GM12891 (cell line): ENCODE data around the gene SEZ6L2. TPM values are rescaled to one million over a fixed set of nuclear protein-coding genes. Genes with fewer than 3 reads are reported as not detected.
"Not testable (repeated sequence)": the region's sequence is repeated elsewhere in the genome, so short reads cannot be mapped to it uniquely, and the experiment has no call there.

Experiments used
- DNase-seq: peaks from one replicate; pipeline ENCODE4 v3.0.0; 2011; ENCODE audit warnings: low spot score; ENCODE audit not compliant: insufficient read length
- FAIRE-seq: peaks from 2 replicates; lab custom pipeline; 2011; peaks lifted over from hg19 to GRCh38; lab: Jason Lieb, UNC
- PAX5 ChIP-seq: IDR thresholded peaks from 2 replicates; pipeline ENCODE4 v1.6.1; 2011; ENCODE audit warnings: low read length, moderate library complexity, mild to moderate bottlenecking; ENCODE audit not compliant: insufficient read depth, severe bottlenecking
- POLR2A ChIP-seq: IDR thresholded peaks from 2 replicates; pipeline ENCODE4 v1.6.1; 2011; ENCODE audit warnings: low read depth, low read length, control low read depth
- POLR2AphosphoS5 ChIP-seq: IDR thresholded peaks from 2 replicates; pipeline ENCODE4 v1.6.1; 2011; ENCODE audit warnings: low read depth, low read length, control low read depth
- POU2F2 ChIP-seq: IDR thresholded peaks from 2 replicates; pipeline ENCODE4 v1.6.1; 2011; ENCODE audit warnings: low read depth, mild to moderate bottlenecking, control low read depth, low read length, moderate library complexity
- SPI1 ChIP-seq: IDR thresholded peaks from 2 replicates; pipeline ENCODE4 v1.6.1; 2011; ENCODE audit warnings: low read depth, low read length, control low read depth
- TAF1 ChIP-seq: IDR thresholded peaks from 2 replicates; pipeline ENCODE4 v1.6.1; 2011; ENCODE audit warnings: low read depth, low read length, control low read depth
- polyA plus RNA-seq: library from polyadenylated mRNA; unstranded; fragments of >200 nt; gene quantifications from one replicate; pipeline ENCODE4 v1.2.1, GENCODE V29; 2012; ENCODE audit warnings: low read depth, missing spikeins, inconsistent platforms; ENCODE audit not compliant: missing spikeins

SEZ6L2 gene
- polyA plus RNA-seq, result not detected

DNA sequence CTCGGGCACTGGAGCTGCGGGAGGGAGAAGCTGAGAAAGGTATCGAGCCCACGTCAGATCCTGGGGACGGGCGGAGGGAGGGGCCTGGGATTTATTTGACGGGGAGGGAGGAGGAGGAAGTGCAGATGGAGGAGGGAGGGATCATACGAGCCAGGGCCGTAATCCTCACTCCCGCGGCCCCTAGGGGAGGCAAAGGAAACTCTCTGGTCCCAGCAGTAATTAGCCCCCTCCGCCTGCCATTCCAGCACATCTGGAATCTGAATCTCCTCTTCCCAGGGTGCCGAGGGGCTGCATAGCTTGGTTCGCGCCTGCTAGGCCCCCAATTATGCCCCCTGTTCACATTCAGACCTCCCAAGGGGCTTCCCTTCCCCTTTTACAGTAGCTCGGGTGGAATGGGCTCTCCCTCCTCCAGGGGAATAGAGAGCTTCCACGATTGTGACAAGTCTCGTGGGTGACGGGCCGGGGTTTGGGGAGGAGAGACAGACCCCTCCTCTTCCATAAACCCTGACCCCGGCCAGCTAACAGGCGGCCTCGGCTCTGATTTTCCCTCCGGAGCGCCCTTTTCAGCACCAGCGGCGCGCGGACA, at the start of gene SEZ6L2:
Gene SEZ6L2, minus strand, starts transcription at position 35 of the 586 bp plus-strand sequence. CDS start 531 bp downstream, outside the sequence.
- no peak for DNase-seq
- FAIRE-seq, result no peak

DNA sequence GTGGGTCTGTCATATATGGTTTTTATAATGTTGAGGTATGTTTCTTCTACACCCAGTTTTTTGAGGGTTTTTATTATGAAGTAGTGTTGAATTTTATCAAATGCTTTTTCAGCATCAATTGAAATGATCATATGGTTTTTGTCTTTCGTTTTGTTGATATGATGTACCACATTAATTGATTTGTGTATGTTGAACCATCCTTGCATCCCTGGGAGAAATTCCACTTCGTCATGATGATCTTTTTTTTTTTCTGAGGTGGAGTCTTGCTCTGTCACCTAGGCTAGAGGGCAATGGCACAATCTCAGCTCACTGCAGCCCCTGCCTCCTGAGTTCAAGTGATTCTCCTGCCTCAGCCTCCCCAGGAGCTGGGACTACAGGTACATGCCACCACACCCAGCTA, 48.5 kb upstream of the SEZ6L2 start:
- no peak for TF ChIP-seq POLR2A
- TF ChIP-seq POLR2AphosphoS5, result no peak
- no peak for TF ChIP-seq SPI1
- TF ChIP-seq POU2F2, result no peak
- TF ChIP-seq PAX5, result no peak
- TF ChIP-seq TAF1, result no peak
- DNase-seq (no peak), FAIRE-seq (no peak)

More for the DNA sequence above, at the start of gene SEZ6L2:
- TF ChIP-seq POLR2A (no peak), SPI1 (no peak), POU2F2 (no peak), TAF1 (no peak), POLR2AphosphoS5 (no peak), PAX5 (no peak)

DNA sequence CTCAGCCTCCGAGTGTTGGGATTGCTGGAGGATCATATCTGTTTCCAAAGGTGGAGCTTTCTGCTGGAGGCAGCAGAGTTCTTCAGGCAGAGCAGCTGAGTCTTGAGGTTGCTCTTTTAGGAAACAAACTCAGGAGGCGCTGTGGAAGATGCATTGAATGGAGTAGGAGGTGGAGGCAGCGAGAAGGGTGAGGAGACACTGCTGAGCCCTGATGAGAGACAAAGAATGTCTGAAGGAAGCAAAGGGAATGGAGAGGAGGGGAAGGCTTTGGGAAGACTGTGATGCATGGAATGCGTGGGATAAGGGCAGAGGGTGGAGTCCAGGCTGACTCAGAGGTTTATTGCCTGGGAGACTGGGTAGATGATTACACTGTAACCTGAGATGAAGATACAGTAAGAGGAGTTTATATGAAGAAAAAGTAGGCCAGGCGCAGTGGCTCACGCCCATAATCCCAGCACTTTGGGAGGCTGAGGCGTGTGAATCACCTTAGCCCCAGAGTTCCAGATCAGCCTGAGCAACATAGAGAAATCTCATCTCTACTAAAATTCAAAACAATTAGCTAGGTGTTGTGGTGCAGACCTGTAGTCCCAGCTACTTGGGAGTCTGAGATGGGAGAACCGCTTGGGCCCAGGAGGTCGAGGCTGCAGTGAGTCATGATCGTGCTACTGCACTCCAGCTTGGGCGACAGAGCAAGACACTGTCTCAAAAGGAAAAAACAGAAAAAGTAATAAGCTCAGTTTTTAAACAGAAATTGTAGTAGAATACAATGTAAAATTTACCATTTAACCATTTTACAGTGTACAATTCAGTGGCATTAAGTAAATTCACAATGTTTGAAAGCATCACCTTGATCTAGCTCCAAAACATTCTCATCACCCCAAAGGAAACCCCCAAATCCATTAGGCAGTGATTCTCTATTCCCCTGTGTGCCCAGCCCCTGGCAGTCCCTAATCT, 44.8 kb upstream of the SEZ6L2 start:
- TF ChIP-seq PAX5 (no peak), POU2F2 (no peak), POLR2AphosphoS5 (no peak), POLR2A (no peak), SPI1 (no peak), TAF1 (no peak)
- FAIRE-seq (no peak), DNase-seq (no peak)

DNA sequence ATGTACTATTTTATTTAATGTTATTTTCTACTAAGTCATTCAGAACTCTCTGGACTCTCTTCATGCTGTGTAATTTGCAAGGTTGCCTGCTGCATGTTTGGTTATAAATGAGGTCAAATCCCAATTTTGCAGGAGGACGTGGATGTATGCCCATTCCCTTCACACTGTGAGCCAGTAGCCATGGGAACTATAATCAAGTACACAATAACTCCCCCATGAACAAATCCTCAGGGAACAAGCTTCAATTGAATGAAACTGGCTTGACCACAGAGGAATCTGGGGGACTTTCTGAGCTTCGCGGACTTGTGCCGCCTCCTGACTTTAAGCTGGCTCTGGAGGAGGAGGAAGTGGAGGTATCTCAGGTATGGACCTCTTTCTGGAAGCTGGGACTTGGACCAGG, 41.3 kb upstream of the SEZ6L2 start:
- DNase-seq (no peak), FAIRE-seq (no peak)
- TF ChIP-seq POLR2AphosphoS5 (no peak), POLR2A (no peak), POU2F2 (no peak), SPI1 (no peak), TAF1 (no peak), PAX5 (no peak)

DNA sequence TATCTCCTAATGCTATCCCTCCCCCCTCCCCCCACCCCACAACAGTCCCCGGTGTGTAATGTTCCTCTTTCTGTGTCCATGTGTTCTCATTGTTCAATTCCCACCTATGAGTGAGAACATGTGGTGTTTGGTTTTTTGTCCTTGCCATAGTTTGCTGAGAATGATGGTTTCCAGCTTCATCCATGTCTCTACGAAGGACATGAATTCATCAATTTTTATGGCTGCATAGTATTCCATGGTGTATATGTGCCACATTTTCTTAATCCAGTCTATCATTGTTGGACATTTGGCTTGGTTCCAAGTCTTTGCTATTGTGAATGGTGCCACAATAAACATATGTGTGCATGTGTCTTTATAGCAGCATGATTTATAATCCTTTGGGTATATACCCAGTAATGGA, 32.4 kb upstream of the SEZ6L2 start:
- not testable (repeated sequence) for DNase-seq, FAIRE-seq

DNA sequence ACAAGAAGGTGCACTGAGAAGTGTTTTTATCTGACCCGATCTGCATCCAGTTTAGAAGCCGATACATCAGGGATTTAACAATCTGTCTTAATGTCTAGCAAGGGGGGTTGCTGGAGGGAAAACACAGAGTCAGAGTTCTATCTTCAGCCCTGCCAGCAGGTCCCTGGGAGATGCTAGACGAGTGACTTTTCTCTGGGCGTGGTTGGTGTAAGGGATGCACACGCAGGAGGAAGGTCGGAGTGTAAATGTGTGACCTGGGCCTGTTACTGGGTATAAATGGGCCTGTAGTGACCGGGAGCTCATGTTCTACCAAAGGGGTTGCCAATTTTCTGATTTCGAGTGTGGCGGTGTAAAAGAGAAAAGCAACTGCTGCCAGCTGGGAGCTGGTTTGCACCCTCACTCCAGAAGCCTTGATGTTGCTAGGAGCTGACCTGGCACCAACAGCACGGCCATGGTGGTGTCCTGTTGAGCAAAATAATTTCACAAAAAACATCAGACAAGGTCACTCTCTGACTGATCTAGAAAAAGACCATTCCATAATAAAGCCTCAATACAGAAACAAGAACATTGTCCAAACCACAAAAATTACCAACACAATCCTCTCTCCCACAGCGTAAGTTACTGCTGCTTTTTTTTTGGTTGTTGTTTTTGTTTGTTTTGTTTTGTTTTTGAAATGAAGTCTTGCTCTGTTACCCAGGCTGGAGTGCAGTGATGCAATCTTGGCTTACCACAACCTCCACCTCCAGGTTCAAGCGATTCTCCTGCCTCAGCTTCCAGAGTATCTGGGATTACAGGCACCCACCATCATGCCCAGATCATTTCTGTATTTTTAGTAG, 27.9 kb upstream of the SEZ6L2 start:
- DNase-seq (no peak), FAIRE-seq (no peak)
- no peak for TF ChIP-seq SPI1
- TF ChIP-seq POLR2A, result no peak
- TF ChIP-seq PAX5, result no peak
- no peak for TF ChIP-seq POU2F2
- no peak for TF ChIP-seq POLR2AphosphoS5

DNA sequence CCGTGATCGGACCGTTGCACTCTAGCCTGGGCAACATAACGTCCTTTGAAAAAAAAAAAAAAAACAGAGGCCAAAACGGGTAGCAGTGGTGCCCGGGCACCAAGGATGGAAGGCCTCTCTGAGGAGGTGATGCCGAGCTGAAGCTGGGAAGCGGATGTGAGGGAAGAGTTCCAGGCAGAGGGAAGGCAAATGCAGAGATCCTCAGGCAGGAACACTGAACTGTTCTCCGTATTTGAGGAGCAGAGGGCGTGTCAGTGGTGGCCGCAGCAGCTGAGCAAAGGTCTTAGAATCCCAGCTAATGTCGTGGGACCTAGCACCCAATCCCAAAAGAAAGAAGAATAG, 27.3 kb upstream of the SEZ6L2 start:
- FAIRE-seq (no peak), DNase-seq (no peak)
- TF ChIP-seq SPI1 (no peak), TAF1 (no peak), POU2F2 (no peak)

DNA sequence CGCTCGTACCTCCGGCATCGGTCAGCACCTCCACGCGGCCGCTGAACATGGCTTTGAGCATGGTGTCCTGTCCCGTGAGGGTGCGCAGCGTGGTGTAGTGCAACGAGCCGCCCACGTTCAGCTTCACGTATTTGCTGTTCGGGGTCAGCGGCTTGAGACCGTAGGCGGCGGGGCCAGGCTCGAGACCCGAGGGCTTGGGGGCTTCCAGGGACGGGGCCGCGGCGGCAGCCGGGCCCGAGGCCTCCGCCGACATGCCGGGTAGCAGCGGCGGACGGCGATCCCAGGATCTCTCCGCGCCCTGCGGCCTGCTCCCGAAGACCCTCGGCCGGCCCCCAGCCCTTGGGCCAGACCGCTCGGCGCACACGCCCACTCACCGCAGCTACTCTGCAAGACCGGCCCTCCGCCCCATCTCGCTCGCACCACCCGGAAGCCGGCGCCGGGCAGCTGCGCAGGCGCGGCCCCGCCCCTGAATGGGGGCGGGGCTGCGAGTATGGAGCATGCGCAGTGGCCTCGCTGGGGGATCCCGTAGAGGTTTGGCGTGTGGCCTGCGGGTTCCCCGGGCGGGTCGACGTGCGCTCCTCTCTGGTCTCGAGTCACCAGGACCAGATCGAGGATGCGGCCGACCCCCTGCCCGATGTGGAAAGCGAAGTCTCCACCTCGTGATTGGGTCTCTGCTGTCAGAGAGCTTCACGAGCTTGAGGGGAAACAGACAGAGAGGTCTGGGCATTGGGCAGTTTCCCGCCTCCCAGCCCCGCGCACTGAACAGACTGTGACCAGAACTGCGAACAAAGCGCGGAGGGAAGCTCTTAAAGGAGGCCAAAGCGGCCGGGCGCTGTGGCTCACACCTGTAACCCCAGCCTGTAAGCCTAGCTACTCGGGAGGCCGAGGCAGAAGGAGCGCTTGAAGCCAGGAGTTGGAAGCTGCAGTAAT, 26.7 kb upstream of the SEZ6L2 start, which contains the start of gene KCTD13:
Gene KCTD13, minus strand, starts transcription at position 446 of the 930 bp plus-strand sequence. Its CDS starts 193 bp downstream, at position 253.
- peak; percentile 95 for FAIRE-seq
- peak; percentile 98 for DNase-seq
- TF ChIP-seq POU2F2 (0 out of 2 replicates have a peak, but pooled peaks have one; percentile 39), TAF1 (peak; percentile 35), POLR2AphosphoS5 (peak; percentile 83), PAX5 (no peak), SPI1 (no peak), POLR2A (peak; percentile 84)
